ENCODE measurements around the gene CNN3. TPM values are rescaled to one million over a fixed set of nuclear protein-coding genes. Genes with fewer than 3 reads are reported as not detected.
A peak's percentile ranks its signal among the peaks of the same experiment; 100 is the strongest.

The CNN3 gene
- total RNA-seq, 4 donors from 2014 or later = 334 to 604 (median 452) TPM

DNA sequence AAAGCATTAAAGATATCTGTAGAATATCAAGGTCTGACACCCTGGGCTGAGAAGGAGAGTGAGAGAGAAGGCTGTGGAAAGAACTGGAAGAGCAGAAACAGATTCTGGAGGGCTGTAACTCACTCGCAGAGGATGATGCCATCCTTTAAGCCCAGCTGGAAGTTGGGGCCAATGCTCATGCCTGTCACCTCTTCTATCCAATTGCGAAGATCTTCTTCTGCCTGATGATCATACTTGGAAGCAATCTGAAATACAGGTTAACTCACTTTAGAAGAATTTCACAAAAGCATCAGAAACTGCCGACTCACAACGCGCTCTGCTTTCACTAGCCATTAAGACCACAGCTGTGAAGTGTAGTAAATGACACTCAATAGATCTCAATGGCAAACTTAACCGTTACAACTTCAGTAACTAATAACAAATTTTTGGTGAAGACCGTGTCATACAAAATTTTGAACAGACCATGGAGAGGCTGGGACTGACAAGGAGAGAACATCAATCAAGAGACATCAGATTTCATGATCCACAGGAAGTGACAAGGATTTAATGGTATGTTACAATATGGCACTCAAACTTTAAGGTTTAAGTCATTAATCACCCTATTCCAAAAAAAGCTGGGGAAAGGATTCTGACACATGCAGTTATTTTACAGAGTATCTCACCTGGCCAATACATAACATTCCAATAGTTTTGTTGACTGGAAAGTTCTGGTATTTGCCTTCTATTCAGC, 23.5 kb downstream of the CNN3 start:
- intact Hi-C loops (cut with DNase I; ENCODE audit: low total_unique reads) = no loop called here
- peaks cover 0 to 6% of the 10 kb centered on the region in 2 donors for H3K4me1 ChIP-seq

DNA sequence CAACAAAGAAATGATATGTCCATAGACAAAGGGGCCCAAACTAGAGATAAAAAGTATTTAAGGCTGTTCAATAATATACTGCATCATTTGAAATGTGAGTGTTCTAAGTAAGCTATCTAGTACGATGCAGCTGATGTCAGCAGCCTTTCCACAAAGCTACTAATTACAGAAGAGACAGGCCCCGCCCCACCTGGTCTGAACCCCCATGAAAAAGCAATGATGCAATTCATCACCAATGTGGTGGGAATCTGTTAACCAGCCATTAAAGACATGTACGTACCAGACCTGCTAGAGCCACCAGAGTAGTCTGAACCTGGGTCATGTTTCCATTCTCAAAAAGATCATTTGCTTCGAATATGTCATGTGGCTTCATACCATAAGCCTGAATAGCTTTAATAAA, 25.1 kb downstream of the CNN3 start:
- intact Hi-C loops (cut with DNase I; ENCODE audit: low total_unique reads) = no loop called here
- Histone ChIP-seq H3K9me3 (no peaks in the 10 kb centered on the region), H3K27me3 (no peaks in the 10 kb centered on the region), H3K4me3 (no peak overlapping the region), H3K36me3 (no peaks in the 10 kb centered on the region), H3K27ac (no peak overlapping the region), H3K4me1 (peaks cover 0 to 6% of the 10 kb centered on the region in 2 donors)
- DNase-seq = no peak
- TF ChIP-seq, protein P1, sequence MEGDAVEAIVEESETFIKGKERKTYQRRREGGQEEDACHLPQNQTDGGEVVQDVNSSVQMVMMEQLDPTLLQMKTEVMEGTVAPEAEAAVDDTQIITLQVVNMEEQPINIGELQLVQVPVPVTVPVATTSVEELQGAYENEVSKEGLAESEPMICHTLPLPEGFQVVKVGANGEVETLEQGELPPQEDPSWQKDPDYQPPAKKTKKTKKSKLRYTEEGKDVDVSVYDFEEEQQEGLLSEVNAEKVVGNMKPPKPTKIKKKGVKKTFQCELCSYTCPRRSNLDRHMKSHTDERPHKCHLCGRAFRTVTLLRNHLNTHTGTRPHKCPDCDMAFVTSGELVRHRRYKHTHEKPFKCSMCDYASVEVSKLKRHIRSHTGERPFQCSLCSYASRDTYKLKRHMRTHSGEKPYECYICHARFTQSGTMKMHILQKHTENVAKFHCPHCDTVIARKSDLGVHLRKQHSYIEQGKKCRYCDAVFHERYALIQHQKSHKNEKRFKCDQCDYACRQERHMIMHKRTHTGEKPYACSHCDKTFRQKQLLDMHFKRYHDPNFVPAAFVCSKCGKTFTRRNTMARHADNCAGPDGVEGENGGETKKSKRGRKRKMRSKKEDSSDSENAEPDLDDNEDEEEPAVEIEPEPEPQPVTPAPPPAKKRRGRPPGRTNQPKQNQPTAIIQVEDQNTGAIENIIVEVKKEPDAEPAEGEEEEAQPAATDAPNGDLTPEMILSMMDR (IDR thresholded peaks at IDR 0.05) = no peak
- no peak for TF ChIP-seq POLR2A (IDR thresholded peaks at IDR 0.05)

More for the DNA sequence above, 23.5 kb downstream of the CNN3 start:
- H3K9me3 ChIP-seq = no peaks in the 10 kb centered on the region
- DNase-seq = no peak
- no peak for TF ChIP-seq POLR2A (IDR thresholded peaks at IDR 0.05)
- TF ChIP-seq, protein P1 (IDR thresholded peaks at IDR 0.05) = no peak
- no peaks in the 10 kb centered on the region for H3K36me3 ChIP-seq
- H3K4me3 ChIP-seq = no peak overlapping the region
- no peaks in the 10 kb centered on the region for H3K27me3 ChIP-seq
- peak overlapping the region; percentile 40 to 75 for H3K27ac ChIP-seq

DNA sequence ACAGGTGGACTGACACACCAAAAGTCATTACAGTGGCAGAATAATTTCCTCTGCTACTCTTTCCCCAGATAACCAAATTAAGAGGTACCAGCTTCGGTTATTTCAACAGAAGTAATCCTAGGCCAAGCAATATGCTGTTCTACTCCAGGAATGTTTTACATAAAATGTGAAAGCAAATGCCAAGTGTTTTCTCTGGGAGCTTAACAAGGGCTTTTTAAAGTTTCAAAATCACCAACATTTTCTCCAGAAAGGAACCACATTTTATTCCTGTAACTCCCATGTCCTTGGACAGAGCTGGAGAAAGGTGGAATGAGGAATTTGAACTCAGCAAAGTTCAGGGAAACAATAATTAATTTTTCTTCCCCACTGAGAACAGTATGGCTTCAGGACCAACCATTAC, 27.2 kb downstream of the CNN3 start:
- H3K27ac ChIP-seq = peak overlapping the region in 1 of 2 donors; percentile 24
- no peak overlapping the region for H3K4me3 ChIP-seq
- intact Hi-C loops (cut with DNase I; ENCODE audit: low total_unique reads) = no loop called here
- no peaks in the 10 kb centered on the region for H3K36me3 ChIP-seq
- TF ChIP-seq, protein P1 (IDR thresholded peaks at IDR 0.05) = no peak
- TF ChIP-seq POLR2A (IDR thresholded peaks at IDR 0.05) = no peak
- no peaks in the 10 kb centered on the region for H3K4me1 ChIP-seq
- no peaks in the 10 kb centered on the region for H3K27me3 ChIP-seq
- H3K9me3 ChIP-seq = no peaks in the 10 kb centered on the region
- no peak for DNase-seq

DNA sequence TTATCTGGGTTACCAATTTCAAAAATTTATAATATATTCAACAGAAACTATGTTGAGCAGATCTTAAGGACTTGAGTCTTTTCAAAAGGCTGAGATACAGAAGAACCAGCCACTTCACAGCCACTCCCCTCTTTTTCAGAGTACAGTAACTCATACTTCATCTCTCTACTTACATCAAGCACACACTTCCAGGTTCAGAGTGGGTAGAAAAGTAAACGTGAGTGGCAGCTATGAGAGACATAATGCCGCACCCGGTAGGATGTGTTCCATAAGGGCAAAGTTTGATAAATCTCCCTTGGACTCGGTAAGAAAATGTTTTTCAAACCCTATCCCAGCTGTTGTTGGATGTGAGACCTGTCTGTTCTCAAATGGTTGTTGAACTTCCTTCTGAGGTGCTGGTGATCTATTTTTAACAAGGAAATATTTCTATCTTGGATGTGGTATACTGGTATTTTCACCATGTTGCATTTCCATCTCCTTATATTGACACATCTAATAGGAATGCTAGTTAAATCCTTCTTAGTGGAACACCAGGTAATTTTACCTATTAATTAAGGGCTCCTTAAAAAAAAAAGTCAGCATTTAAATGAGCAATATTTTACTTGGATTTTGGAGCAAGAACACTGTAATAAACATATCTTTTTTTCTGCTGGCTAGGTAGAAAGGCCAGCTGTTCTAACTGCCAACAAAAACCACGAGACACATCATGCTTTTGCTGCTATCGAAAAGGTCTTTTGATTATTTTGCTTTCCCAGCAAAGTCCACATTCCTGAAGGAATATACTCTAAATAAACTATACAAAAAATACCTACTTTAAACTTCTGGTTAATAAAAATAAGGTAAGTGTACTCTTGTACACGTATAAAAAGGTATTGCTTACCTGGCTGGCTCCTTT, 28.2 kb downstream of the CNN3 start:
- Histone ChIP-seq H3K27me3 (no peaks in the 10 kb centered on the region), H3K27ac (peak overlapping the region in 1 of 2 donors; percentile 24), H3K36me3 (no peaks in the 10 kb centered on the region), H3K4me3 (no peak overlapping the region), H3K4me1 (no peaks in the 10 kb centered on the region), H3K9me3 (no peaks in the 10 kb centered on the region)
- TF ChIP-seq, protein P1 (IDR thresholded peaks at IDR 0.05) = no peak
- TF ChIP-seq POLR2A (IDR thresholded peaks at IDR 0.05) = no peak
- intact Hi-C loops (cut with DNase I; ENCODE audit: low total_unique reads) = no loop called here
- no peak for DNase-seq

DNA sequence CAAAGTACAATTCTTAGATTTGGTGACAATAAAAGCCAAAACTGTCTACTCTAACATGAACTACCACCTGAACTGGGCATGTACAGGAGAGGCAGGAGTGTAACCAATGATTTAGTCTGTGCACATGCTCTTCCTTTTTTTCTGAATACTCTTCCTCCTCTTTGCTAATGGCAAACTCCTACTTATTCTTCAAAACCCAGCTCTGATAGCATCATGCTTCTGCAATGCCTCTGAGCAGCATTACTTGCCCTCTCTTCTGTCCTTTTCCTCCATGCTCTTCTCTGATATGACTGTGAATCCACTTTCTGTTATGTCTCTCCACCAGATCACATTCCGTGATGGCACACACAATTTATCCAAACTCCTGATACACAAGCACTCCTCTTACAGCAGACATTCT, 31.4 kb downstream of the CNN3 start:
- no peak overlapping the region for H3K4me3 ChIP-seq
- intact Hi-C loops (cut with DNase I; ENCODE audit: low total_unique reads) = no loop called here
- H3K36me3 ChIP-seq = no peaks in the 10 kb centered on the region
- H3K4me1 ChIP-seq = no peaks in the 10 kb centered on the region
- no peak for TF ChIP-seq POLR2A (IDR thresholded peaks at IDR 0.05)
- TF ChIP-seq, protein P1 (IDR thresholded peaks at IDR 0.05) = no peak
- H3K27me3 ChIP-seq = no peaks in the 10 kb centered on the region
- no peaks in the 10 kb centered on the region for H3K9me3 ChIP-seq
- H3K27ac ChIP-seq = no peak overlapping the region
- no peak for DNase-seq

Data from uterus (tissue), 4 donors.